Kidney (tissue), 14 donors: Measurements from ENCODE around the gene CASS4. TPM values are rescaled to one million over a fixed set of nuclear protein-coding genes. Genes with fewer than 3 reads are reported as not detected.

Source experiments
- DNase-seq, 5 donors: peaks; one replicate each; pipeline ENCODE4 v3.0.0-alpha.2; 2013 to 2020
- FAIRE-seq: peaks from 2 replicates; lab custom pipeline; 2012; peaks lifted over from hg19 to GRCh38; lab: Jason Lieb, UNC
- H3K27ac ChIP-seq, 2 donors: one replicate each; pipeline ENCODE4 v1.7.0; 2013; ENCODE audit warnings: low read depth in 2 of 2, low read length in 2 of 2, inconsistent platforms in 1 of 2
- H3K27me3 ChIP-seq: one replicate; pipeline ENCODE4 v1.7.1; 2013; ENCODE audit warnings: low read length, inconsistent platforms; ENCODE audit not compliant: control insufficient read depth, insufficient read depth
- H3K36me3 ChIP-seq, 3 donors: one replicate each; pipeline versions ENCODE4 v1.7.0 to v1.7.1; 2013; ENCODE audit warnings: low read length in 3 of 3, control low read depth in 1 of 3, inconsistent platforms in 1 of 3; ENCODE audit not compliant: insufficient read depth in 3 of 3, control insufficient read depth in 2 of 3
- H3K4me1 ChIP-seq, 3 donors: one replicate each; pipeline versions ENCODE4 v1.7.0 to v1.7.1; 2013; ENCODE audit warnings: low read length in 3 of 3, inconsistent platforms in 1 of 3, low read depth in 1 of 3; ENCODE audit not compliant: control insufficient read depth in 2 of 3, insufficient read depth in 2 of 3
- H3K4me3 ChIP-seq, 3 donors: one replicate each; pipeline versions ENCODE4 v1.7.0 to v1.8.1; 2013; ENCODE audit warnings: low read length in 3 of 3, control low read depth in 1 of 3, inconsistent platforms in 1 of 3
- H3K9ac ChIP-seq, 3 donors: one replicate each; pipeline versions ENCODE4 v1.7.0 to v1.7.1; 2013; ENCODE audit warnings: low read length in 3 of 3, control low read depth in 1 of 3, inconsistent platforms in 1 of 3
- H3K9me3 ChIP-seq, 3 donors: one replicate each; pipeline versions ENCODE4 v1.7.0 to v1.7.1; 2013; ENCODE audit warnings: low read length in 3 of 3, control low read depth in 1 of 3, inconsistent platforms in 1 of 3; ENCODE audit not compliant: control insufficient read depth in 2 of 3, insufficient read depth in 1 of 3
- CTCF ChIP-seq: IDR thresholded peaks from 3 replicates; pipeline ENCODE4 v1.5.1; 2012; ENCODE audit warnings: mild to moderate bottlenecking, moderate library complexity, borderline replicate concordance; ENCODE audit not compliant: insufficient read depth; ENCODE audit errors: extremely low read depth
- intact Hi-C: fragments of 100-400 bp; cut with DNase I; formaldehyde crosslinking; loops from one replicate; pipeline ENCODE4 v1.11.1; 2022
- polyA plus RNA-seq: library from polyadenylated mRNA; stranded (reverse); fragments of 350-450 nt; fragmentation: Illumina TruSeq; extraction: RNeasy Lipid Tissue Mini Kit (QIAGEN cat#74804); gene quantifications from one replicate; pipeline ENCODE4 v1.2.3, GENCODE V29; 2014; ENCODE audit warnings: low read depth, low replicate concordance; ENCODE audit not compliant: insufficient read depth
- total RNA-seq: library from RNA; stranded (reverse); fragmentation: NEBNext Ultra II Directional; extraction: Animal tissue kit (Norgen Biotek cat#: 25700); gene quantifications from one replicate; pipeline ENCODE4 v1.2.1, GENCODE V29; 2021
- donor health status: control.
- donor health status: control.
- donor health status: control.
- donor health status: control.
- donor health status: control.
- donor health status: DM: yes; HTN: yes; CAD: no.
- donor health status: Normal renal cell carcinoma (clear cell type).

CASS4 gene
- total and polyA plus RNA-seq, 2 donors from 2014 or later, result 0.22 to 3.0 TPM

GRCh38 chr20:56417911-56418310 lies 5.9 kb downstream of the CASS4 start:
- Histone ChIP-seq H3K4me1 (no peaks in the 10 kb centered on the region), H3K27me3 (no peaks in the 10 kb centered on the region), H3K9me3 (no peaks in the 10 kb centered on the region), H3K27ac (no peak overlapping the region), H3K36me3 (no peaks in the 10 kb centered on the region), H3K4me3 (no peak overlapping the region), H3K9ac (no peak overlapping the region)
- TF ChIP-seq CTCF, result no peak
- intact Hi-C loops, result no loop called here
- no peak for FAIRE-seq
- no peak for DNase-seq

DNA sequence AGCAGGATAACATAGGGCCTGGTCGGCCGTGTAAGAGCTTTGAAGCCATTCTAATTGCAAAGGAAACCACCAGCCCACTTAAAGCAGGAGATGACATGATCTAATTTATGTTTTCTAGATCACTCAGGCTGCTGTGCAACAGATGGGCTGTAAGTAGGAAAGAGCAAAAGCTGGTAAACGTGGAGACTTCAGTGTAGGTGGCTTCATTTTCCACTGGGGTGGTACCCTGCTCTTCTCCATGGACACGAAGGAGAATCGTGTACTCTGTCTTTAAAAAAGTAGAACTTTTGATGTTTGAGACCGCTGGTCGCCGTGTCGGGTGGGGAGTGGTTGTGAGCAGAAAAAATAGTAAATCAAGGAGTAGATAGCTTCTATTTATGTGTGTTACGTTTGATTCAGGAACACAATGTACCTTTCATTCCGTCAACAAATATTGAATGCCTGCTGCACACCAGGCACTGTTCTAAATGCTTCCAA lies 6.4 kb downstream of the CASS4 start:
- H3K36me3 ChIP-seq, result no peaks in the 10 kb centered on the region
- no peak for TF ChIP-seq CTCF
- H3K9ac ChIP-seq, result no peak overlapping the region
- no peak overlapping the region for H3K27ac ChIP-seq
- no peaks in the 10 kb centered on the region for H3K27me3 ChIP-seq
- intact Hi-C loops, result no loop called here
- FAIRE-seq (no peak), DNase-seq (no peak)
- no peaks in the 10 kb centered on the region for H3K4me1 ChIP-seq
- H3K9me3 ChIP-seq, result no peaks in the 10 kb centered on the region
- H3K4me3 ChIP-seq, result no peak overlapping the region

- Histone ChIP-seq H3K27ac (no peak overlapping the region), H3K9me3 (no peaks in the 10 kb centered on the region)
- no peak for TF ChIP-seq CTCF
Observed at GRCh38 chr20:56420028-56420427, 8.0 kb downstream of the CASS4 start.

More at GRCh38 chr20:56420028-56420427, 8.0 kb downstream of the CASS4 start:
- H3K4me3 ChIP-seq, result no peak overlapping the region
- intact Hi-C loops, result no loop called here
- no peak for FAIRE-seq
- DNase-seq, result no peak
- no peaks in the 10 kb centered on the region for H3K27me3 ChIP-seq
- no peak overlapping the region for H3K9ac ChIP-seq
- no peaks in the 10 kb centered on the region for H3K36me3 ChIP-seq
- H3K4me1 ChIP-seq, result no peaks in the 10 kb centered on the region
